Right lobe of liver (tissue), 4 donors: ENCODE results near the gene DBF4B.
"Not testable (repeated sequence)": the region's sequence is repeated elsewhere in the genome, so short reads cannot be mapped to it uniquely, and the experiment has no call there.

Source experiments
- POLR2A ChIP-seq: fragments of 450-650 bp; IDR thresholded peaks from one replicate; pipeline ENCODE4 v1.6.1; 2017; ENCODE audit warnings: antibody characterized with exemption, mild to moderate bottlenecking
- TF ChIP-seq, protein P1 (sequence below), 4 donors: fragments of 200-600 bp in 3 of 4; fragments of 450-650 bp in 1 of 4; IDR thresholded peaks; one replicate each; pipeline versions ENCODE4 v1.5.1 to v1.8.0; 2016 to 2022; ENCODE audit warnings: antibody characterized with exemption in 4 of 4, mild to moderate bottlenecking in 2 of 4
- donor health status: DM: no; HTN: no; CAD: no.
- donor health status: DM: no; HTN: no; CAD: no.
- donor health status: DM: no; HTN: yes; CAD: no.

DNA sequence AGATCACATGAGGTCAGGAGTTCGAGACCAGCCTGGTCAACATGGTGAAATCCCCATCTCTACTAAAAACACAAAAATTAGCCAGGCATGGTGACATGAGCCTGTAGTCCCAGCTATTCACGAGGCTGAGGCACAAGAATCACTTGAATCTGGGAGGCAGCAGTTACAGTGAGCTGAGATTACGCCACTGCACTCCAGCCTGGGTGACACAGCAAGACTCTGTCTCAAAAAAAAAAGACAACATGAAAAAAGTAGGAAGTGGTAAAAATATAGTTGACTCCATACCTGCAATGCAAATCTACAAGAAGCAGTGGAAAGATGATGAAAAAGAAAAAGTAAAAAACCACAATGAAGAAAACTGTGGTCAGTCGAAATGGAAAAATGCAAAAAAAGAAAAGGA lies 25.2 kb upstream of the DBF4B start:
- TF ChIP-seq, protein P1, sequence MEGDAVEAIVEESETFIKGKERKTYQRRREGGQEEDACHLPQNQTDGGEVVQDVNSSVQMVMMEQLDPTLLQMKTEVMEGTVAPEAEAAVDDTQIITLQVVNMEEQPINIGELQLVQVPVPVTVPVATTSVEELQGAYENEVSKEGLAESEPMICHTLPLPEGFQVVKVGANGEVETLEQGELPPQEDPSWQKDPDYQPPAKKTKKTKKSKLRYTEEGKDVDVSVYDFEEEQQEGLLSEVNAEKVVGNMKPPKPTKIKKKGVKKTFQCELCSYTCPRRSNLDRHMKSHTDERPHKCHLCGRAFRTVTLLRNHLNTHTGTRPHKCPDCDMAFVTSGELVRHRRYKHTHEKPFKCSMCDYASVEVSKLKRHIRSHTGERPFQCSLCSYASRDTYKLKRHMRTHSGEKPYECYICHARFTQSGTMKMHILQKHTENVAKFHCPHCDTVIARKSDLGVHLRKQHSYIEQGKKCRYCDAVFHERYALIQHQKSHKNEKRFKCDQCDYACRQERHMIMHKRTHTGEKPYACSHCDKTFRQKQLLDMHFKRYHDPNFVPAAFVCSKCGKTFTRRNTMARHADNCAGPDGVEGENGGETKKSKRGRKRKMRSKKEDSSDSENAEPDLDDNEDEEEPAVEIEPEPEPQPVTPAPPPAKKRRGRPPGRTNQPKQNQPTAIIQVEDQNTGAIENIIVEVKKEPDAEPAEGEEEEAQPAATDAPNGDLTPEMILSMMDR (IDR thresholded peaks at IDR 0.05): not testable (repeated sequence)
- not testable (repeated sequence) for TF ChIP-seq POLR2A
